GM12878 (cell line): ENCODE measurements around the gene MIPOL1. TPM values are rescaled to one million over a fixed set of nuclear protein-coding genes. Genes with fewer than 3 reads are reported as not detected.

ENCODE experiments used
- ATAC-seq: fragments of 200-7000 bp; cut with Tn5 transposase; 3 replicates; pipeline ENCODE4 v1.9.1; 2020; ENCODE audit warnings: mild to moderate bottlenecking, moderate library complexity
- BruUV-seq: library from RNA; stranded (reverse); fragments of 400-500 nt; replicated peaks from 2 replicates; lab custom pipeline; 2021; lab: Mats Ljungman, UMichigan
- CTCF ChIA-PET: fragments of 300-600 bp; sonication (Branson Sonifier 250); formaldehyde crosslinking; extraction: SDS; loops from one replicate; lab custom pipeline; 2021; ENCODE audit warnings: inconsistent platforms; lab: Yijun Ruan, JAX
- POLR2A ChIA-PET: fragments of 350-600 bp; formaldehyde crosslinking; extraction: SDS; loops from one replicate; lab custom pipeline; 2021; ENCODE audit warnings: inconsistent platforms; lab: Charles Lee
- RAD21 ChIA-PET: fragments of 300-600 bp; sonication (Branson Sonifier 250); formaldehyde crosslinking; loops from one replicate; lab custom pipeline; 2023; ENCODE audit warnings: antibody characterized with exemption; ENCODE audit not compliant: unreplicated experiment; lab: Charles Lee
- SMC1A ChIA-PET: fragments of 300-600 bp; sonication (Branson Sonifier 250); formaldehyde crosslinking; loops from one replicate; lab custom pipeline; 2023; ENCODE audit not compliant: unreplicated experiment, uncharacterized antibody; lab: Charles Lee
- DNase-seq: peaks from one replicate; pipeline ENCODE4 v3.0.0-alpha.2; 2011; ENCODE audit warnings: low read depth, low spot score
- FAIRE-seq: peaks from 3 replicates; lab custom pipeline; 2011; peaks lifted over from hg19 to GRCh38; lab: Jason Lieb, UNC
- H2AFZ ChIP-seq: 2 replicates; pipeline ENCODE4 v1.6.0; 2011; ENCODE audit warnings: low read depth, low read length, control low read depth; ENCODE audit not compliant: control insufficient read depth
- H3K27ac ChIP-seq: 2 replicates; pipeline ENCODE4 v1.5.1; 2011; ENCODE audit warnings: control low read depth; ENCODE audit not compliant: control insufficient read depth, insufficient read depth
- H3K27me3 ChIP-seq, 2 experiments: replicated peaks in 1 of 2; 2 replicates each; pipeline versions ENCODE4 v1.6.0 to v1.6.1; 2011; ENCODE audit warnings: low read length in 1 of 2; ENCODE audit not compliant: control insufficient read depth in 2 of 2, insufficient read depth in 2 of 2
- H3K36me3 ChIP-seq, 2 experiments: 2 replicates each; pipeline ENCODE4 v1.5.1; 2011; ENCODE audit warnings: low read length in 1 of 2; ENCODE audit not compliant: control insufficient read depth in 2 of 2, insufficient read depth in 2 of 2
- H3K4me1 ChIP-seq: 2 replicates; pipeline ENCODE4 v1.6.1; 2011; ENCODE audit warnings: mild to moderate bottlenecking, low read length, moderate library complexity, mixed read lengths; ENCODE audit not compliant: control insufficient read depth, insufficient read depth
- H3K4me2 ChIP-seq: 2 replicates; pipeline ENCODE4 v1.6.0; 2011; ENCODE audit warnings: control low read depth; ENCODE audit not compliant: control insufficient read depth, insufficient read depth
- H3K4me3 ChIP-seq: fragments of 200-600 bp; sonication (generic); 2 replicates; pipeline ENCODE4 v1.5.1; 2016
- H3K79me2 ChIP-seq: 2 replicates; pipeline ENCODE4 v1.6.0; 2011; ENCODE audit warnings: low read length; ENCODE audit not compliant: control insufficient read depth, insufficient read depth
- H3K9ac ChIP-seq: 2 replicates; pipeline ENCODE4 v1.8.0; 2011; ENCODE audit warnings: low read length, control low read depth, mixed read lengths; ENCODE audit not compliant: control insufficient read depth, insufficient read depth
- H3K9me3 ChIP-seq: replicated peaks from 3 replicates; pipeline ENCODE4 v1.5.1; 2011; ENCODE audit warnings: mild to moderate bottlenecking, low read length; ENCODE audit not compliant: control insufficient read depth, insufficient read depth
- H4K20me1 ChIP-seq: 2 replicates; pipeline ENCODE4 v1.6.0; 2011; ENCODE audit not compliant: control insufficient read depth, insufficient read depth
- CBX5 ChIP-seq: sonication (generic); IDR thresholded peaks from 2 replicates; pipeline ENCODE4 v1.6.1; 2016; ENCODE audit warnings: low read depth, moderate library complexity, mild to moderate bottlenecking, inconsistent platforms
- CHD1 ChIP-seq: IDR thresholded peaks from 2 replicates; pipeline ENCODE4 v1.6.1; 2012; ENCODE audit warnings: low read depth, low read length, improper control_type of control experiment
- MTA2 ChIP-seq: fragments of 450-650 bp; IDR thresholded peaks from 2 replicates; pipeline ENCODE4 v1.6.1; 2016; ENCODE audit warnings: low read depth, mild to moderate bottlenecking, moderate library complexity
- MYB ChIP-seq: fragments of 150-350 bp; IDR thresholded peaks from 2 replicates; pipeline ENCODE4 v1.6.1; 2014; ENCODE audit warnings: mild to moderate bottlenecking, low read depth, low read length, borderline replicate concordance
- POLR2AphosphoS2 ChIP-seq: IDR thresholded peaks from 2 replicates; pipeline ENCODE4 v1.6.1; 2011; ENCODE audit warnings: low read depth, mild to moderate bottlenecking, low read length, improper control_type of control experiment, moderate library complexity
- SREBF1 ChIP-seq: IDR thresholded peaks from 2 replicates; pipeline ENCODE4 v1.6.1; 2012; ENCODE audit warnings: mild to moderate bottlenecking, low read length
- WRNIP1 ChIP-seq: IDR thresholded peaks from 2 replicates; pipeline ENCODE4 v1.6.1; 2011; ENCODE audit warnings: low read depth, low read length, improper control_type of control experiment, borderline replicate concordance
- YBX1 ChIP-seq: fragments of 450-650 bp; IDR thresholded peaks from 2 replicates; pipeline ENCODE4 v1.6.1; 2016; ENCODE audit warnings: antibody characterized with exemption
- ZNF207 ChIP-seq: fragments of 450-650 bp; IDR thresholded peaks from 2 replicates; pipeline ENCODE4 v1.6.1; 2014; ENCODE audit warnings: antibody characterized with exemption, mild to moderate bottlenecking, borderline replicate concordance
- ZNF274 ChIP-seq: IDR thresholded peaks from one replicate; pipeline ENCODE4 v1.8.0; 2011; ENCODE audit not compliant: insufficient read length, insufficient read depth
- WGBS: methylation state at CpG from one replicate; pipeline ENCODE4 v1.1.6; 2016; ENCODE audit warnings: low lambda C conversion rate; ENCODE audit not compliant: insufficient replicate concordance, insufficient coverage; ENCODE audit errors: missing lambda C conversion rate; 5-methylcytosine and 5-hydroxymethylcytosine counted together
- in situ Hi-C: fragments of 300-500 bp; cut with MboI; formaldehyde crosslinking; loops from 9 replicates; pipeline ENCODE4 v1.14.3; 2018; ENCODE audit warnings: mixed read lengths
- intact Hi-C: fragments of 100-400 bp; cut with micrococcal nuclease; formaldehyde crosslinking; loops from one replicate; pipeline ENCODE4 v1.14.2; 2022; ENCODE audit not compliant: unreplicated experiment
- polyA plus RNA-seq, 11 experiments: library from polyadenylated mRNA; depleted of rRNA in 4 of 11; unstranded in 6 of 11; stranded (reverse) in 5 of 11; fragments of >200 nt; fragmentation: Nextera tagmentation in 4 of 11; fragmentation: Illumina TruSeq in 1 of 11; extraction: Ambion mirVana in 4 of 11; extraction: Trizol in 1 of 11; gene quantifications; 1 replicate in 1 of 11; 2 replicates in 10 of 11; pipeline versions ENCODE4 v1.2.1 to v1.2.3, GENCODE V29; 2011 to 2016; ENCODE audit warnings: inconsistent platforms in 2 of 11, missing spikeins in 2 of 11, low read depth in 1 of 11
- total RNA-seq, 4 experiments: library from RNA; depleted of rRNA in 3 of 4; stranded (reverse); fragments of >200 nt in 3 of 4; fragmentation: Illumina TruSeq in 1 of 4; extraction: Trizol in 1 of 4; gene quantifications; 2 replicates each; pipeline versions ENCODE4 v1.2.1 to v1.2.3, GENCODE V29; 2013 to 2021
- TF ChIP-seq, protein P1 (sequence below): fragments of 450-650 bp; IDR thresholded peaks from 2 replicates; pipeline ENCODE4 v1.6.1; 2017; ENCODE audit warnings: antibody characterized with exemption, mild to moderate bottlenecking, moderate library complexity
- TF ChIP-seq, protein P2 (sequence below): IDR thresholded peaks from 2 replicates; pipeline ENCODE4 v1.6.1; 2012; ENCODE audit warnings: low read depth, low read length, improper control_type of control experiment
- TF ChIP-seq, protein P3 (sequence below): IDR thresholded peaks from 2 replicates; pipeline ENCODE4 v1.6.1; 2011; ENCODE audit warnings: borderline replicate concordance, low read depth, mild to moderate bottlenecking, moderate library complexity, low read length; ENCODE audit not compliant: insufficient read depth, poor library complexity, severe bottlenecking
- TF ChIP-seq, protein P4 (sequence below), 3 experiments: IDR thresholded peaks in 2 of 3; conservative IDR thresholded peaks in 1 of 3; 2 replicates each; pipeline ENCODE4 v1.5.1; 2011; ENCODE audit warnings: low read depth in 3 of 3, low read length in 3 of 3, mild to moderate bottlenecking in 3 of 3, control low read depth in 2 of 3, moderate library complexity in 2 of 3, inconsistent platforms in 1 of 3, mixed read lengths in 1 of 3; ENCODE audit not compliant: control insufficient read depth in 2 of 3, insufficient read depth in 1 of 3; ENCODE audit errors: extremely low read depth in 1 of 3

The MIPOL1 gene
- total and polyA plus RNA-seq, 10 of the 15 experiments (the other 5 are each of a cell fraction or from before 2014, with no cell fraction given): 0.06 TPM; not detected in 9

DNA sequence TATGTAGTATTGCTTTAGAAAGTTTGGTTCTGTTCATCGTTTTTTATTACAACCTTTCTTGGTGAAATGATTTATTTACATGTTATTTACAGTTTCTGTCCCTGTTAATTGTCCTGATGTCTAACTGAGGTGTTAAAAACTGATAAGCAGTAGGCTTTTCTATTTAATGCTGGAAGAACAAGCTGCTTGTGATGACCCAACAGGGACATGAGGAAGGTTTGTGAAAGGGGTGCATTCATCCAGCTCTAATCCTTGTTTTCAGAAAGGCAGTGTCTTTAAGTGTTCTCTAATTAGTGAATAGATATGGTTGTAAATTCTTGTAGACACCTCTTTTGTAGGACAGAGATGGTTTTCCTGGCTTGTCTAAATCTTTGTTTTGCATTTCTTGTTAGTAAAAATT, 205.9 kb downstream of the MIPOL1 start (continued):
- TF ChIP-seq, protein P1, sequence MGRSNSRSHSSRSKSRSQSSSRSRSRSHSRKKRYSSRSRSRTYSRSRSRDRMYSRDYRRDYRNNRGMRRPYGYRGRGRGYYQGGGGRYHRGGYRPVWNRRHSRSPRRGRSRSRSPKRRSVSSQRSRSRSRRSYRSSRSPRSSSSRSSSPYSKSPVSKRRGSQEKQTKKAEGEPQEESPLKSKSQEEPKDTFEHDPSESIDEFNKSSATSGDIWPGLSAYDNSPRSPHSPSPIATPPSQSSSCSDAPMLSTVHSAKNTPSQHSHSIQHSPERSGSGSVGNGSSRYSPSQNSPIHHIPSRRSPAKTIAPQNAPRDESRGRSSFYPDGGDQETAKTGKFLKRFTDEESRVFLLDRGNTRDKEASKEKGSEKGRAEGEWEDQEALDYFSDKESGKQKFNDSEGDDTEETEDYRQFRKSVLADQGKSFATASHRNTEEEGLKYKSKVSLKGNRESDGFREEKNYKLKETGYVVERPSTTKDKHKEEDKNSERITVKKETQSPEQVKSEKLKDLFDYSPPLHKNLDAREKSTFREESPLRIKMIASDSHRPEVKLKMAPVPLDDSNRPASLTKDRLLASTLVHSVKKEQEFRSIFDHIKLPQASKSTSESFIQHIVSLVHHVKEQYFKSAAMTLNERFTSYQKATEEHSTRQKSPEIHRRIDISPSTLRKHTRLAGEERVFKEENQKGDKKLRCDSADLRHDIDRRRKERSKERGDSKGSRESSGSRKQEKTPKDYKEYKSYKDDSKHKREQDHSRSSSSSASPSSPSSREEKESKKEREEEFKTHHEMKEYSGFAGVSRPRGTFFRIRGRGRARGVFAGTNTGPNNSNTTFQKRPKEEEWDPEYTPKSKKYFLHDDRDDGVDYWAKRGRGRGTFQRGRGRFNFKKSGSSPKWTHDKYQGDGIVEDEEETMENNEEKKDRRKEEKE: no peak
- TF ChIP-seq MTA2: no peak
- no peak for TF ChIP-seq SREBF1
- no peak for TF ChIP-seq ZNF274
- TF ChIP-seq, protein P2, sequence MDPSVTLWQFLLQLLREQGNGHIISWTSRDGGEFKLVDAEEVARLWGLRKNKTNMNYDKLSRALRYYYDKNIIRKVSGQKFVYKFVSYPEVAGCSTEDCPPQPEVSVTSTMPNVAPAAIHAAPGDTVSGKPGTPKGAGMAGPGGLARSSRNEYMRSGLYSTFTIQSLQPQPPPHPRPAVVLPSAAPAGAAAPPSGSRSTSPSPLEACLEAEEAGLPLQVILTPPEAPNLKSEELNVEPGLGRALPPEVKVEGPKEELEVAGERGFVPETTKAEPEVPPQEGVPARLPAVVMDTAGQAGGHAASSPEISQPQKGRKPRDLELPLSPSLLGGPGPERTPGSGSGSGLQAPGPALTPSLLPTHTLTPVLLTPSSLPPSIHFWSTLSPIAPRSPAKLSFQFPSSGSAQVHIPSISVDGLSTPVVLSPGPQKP: no peak
- TF ChIP-seq YBX1: no peak
- no peak for TF ChIP-seq POLR2AphosphoS2
- no peak for TF ChIP-seq CHD1
- no peak for TF ChIP-seq CBX5

DNA sequence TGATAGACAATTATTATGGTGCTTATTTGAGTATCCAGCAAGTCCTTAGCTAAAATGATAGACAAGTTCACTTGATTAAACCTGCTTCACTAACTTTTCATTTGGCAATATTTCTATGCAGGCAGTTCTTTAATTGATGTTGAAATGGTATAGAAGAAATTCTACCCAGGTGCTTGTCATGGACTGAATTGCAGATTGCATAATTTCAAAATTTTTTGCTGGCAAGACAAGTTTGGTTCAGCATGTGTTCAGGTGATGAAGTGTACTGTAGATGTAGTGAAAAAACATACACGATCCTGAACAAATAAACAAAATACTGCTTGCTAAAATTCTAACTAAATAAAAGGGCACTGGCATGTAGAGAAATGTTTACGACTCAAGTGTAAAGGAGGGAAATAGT, 208.4 kb downstream of the MIPOL1 start:
- POLR2A ChIA-PET: no interaction called here
- no peaks in the 10 kb centered on the region for H3K27me3 ChIP-seq
- ATAC-seq: no peak
- intact Hi-C loops (no loop called here), in situ Hi-C loops (no loop called here)
- H3K4me1 ChIP-seq: no peaks in the 10 kb centered on the region
- no peak overlapping the region for H3K4me2 ChIP-seq
- RAD21 ChIA-PET: no interaction called here
- no peak overlapping the region for H3K4me3 ChIP-seq
- 19% methylated on average over 2 of the region's 2 CpGs for WGBS
- SMC1A ChIA-PET: no interaction called here
- CTCF ChIA-PET: no interaction called here
- no peak overlapping the region for H3K9ac ChIP-seq
- BruUV-seq: no TSS peak
- no peak for FAIRE-seq
- no peaks in the 10 kb centered on the region for H4K20me1 ChIP-seq
- H3K9me3 ChIP-seq: no peaks in the 10 kb centered on the region
- no peaks in the 10 kb centered on the region for H3K79me2 ChIP-seq
- no peak for DNase-seq
- H2AFZ ChIP-seq: no peak overlapping the region
- no peaks in the 10 kb centered on the region for H3K36me3 ChIP-seq
- no peak overlapping the region for H3K27ac ChIP-seq
- TF ChIP-seq, protein P3, sequence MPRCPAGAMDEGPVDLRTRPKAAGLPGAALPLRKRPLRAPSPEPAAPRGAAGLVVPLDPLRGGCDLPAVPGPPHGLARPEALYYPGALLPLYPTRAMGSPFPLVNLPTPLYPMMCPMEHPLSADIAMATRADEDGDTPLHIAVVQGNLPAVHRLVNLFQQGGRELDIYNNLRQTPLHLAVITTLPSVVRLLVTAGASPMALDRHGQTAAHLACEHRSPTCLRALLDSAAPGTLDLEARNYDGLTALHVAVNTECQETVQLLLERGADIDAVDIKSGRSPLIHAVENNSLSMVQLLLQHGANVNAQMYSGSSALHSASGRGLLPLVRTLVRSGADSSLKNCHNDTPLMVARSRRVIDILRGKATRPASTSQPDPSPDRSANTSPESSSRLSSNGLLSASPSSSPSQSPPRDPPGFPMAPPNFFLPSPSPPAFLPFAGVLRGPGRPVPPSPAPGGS: no peak
- TF ChIP-seq MYB (no peak), WRNIP1 (no peak), ZNF207 (no peak)
- TF ChIP-seq, protein P4, sequence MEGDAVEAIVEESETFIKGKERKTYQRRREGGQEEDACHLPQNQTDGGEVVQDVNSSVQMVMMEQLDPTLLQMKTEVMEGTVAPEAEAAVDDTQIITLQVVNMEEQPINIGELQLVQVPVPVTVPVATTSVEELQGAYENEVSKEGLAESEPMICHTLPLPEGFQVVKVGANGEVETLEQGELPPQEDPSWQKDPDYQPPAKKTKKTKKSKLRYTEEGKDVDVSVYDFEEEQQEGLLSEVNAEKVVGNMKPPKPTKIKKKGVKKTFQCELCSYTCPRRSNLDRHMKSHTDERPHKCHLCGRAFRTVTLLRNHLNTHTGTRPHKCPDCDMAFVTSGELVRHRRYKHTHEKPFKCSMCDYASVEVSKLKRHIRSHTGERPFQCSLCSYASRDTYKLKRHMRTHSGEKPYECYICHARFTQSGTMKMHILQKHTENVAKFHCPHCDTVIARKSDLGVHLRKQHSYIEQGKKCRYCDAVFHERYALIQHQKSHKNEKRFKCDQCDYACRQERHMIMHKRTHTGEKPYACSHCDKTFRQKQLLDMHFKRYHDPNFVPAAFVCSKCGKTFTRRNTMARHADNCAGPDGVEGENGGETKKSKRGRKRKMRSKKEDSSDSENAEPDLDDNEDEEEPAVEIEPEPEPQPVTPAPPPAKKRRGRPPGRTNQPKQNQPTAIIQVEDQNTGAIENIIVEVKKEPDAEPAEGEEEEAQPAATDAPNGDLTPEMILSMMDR (IDR thresholded peaks at IDR 0.05 in 2 of 3, conservative IDR thresholded peaks at IDR 0.05 in 1 of 3; ENCODE audit: control insufficient read depth in 2 of 3, extremely low read depth in 1 of 3, insufficient read depth in 1 of 3, low read depth in 3 of 3, low read length in 3 of 3): no peak
